Endothelial cell of umbilical vein (primary cell): ENCODE results near the gene KIF1B. TPM values are rescaled to one million over a fixed set of nuclear protein-coding genes. Genes with fewer than 3 reads are reported as not detected.

Experiments
- BruUV-seq: library from RNA; stranded (reverse); fragments of 400-500 nt; replicated peaks from 2 replicates; lab custom pipeline; 2021; lab: Mats Ljungman, UMichigan
- CTCF ChIA-PET: fragments of 300-600, 350-600 bp; sonication (Branson Sonifier 250); formaldehyde crosslinking; loops from one replicate; lab custom pipeline; 2021; ENCODE audit warnings: antibody characterized with exemption, inconsistent platforms; lab: Charles Lee
- POLR2A ChIA-PET: fragments of 300-600, 350-600 bp; sonication (Branson Sonifier 250); formaldehyde crosslinking; loops from one replicate; lab custom pipeline; 2021; ENCODE audit warnings: antibody characterized with exemption, inconsistent platforms; lab: Charles Lee
- DNase-seq: peaks from one replicate; pipeline ENCODE4 v3.0.0-alpha.2; 2011; ENCODE audit warnings: low read depth, low spot score
- FAIRE-seq: peaks from 2 replicates; lab custom pipeline; 2011; peaks lifted over from hg19 to GRCh38; lab: Jason Lieb, UNC
- H2AFZ ChIP-seq: 2 replicates; pipeline ENCODE4 v1.6.0; 2012; ENCODE audit warnings: low read depth, low read length, control low read depth, inconsistent platforms
- H3K27ac ChIP-seq: 2 replicates; pipeline ENCODE4 v1.5.1; 2011; ENCODE audit warnings: low read depth, mild to moderate bottlenecking, control low read depth, low read length, moderate library complexity; ENCODE audit not compliant: insufficient read depth
- H3K27me3 ChIP-seq, 2 experiments: 2 replicates each; pipeline versions ENCODE4 v1.6.0 to v1.6.1; 2011; ENCODE audit warnings: low read length in 2 of 2, mixed read lengths in 1 of 2; ENCODE audit not compliant: control insufficient read depth in 2 of 2, insufficient read depth in 2 of 2
- H3K36me3 ChIP-seq, 2 experiments: 2 replicates in 1 of 2; 3 replicates in 1 of 2; pipeline ENCODE4 v1.5.1; 2011; ENCODE audit warnings: low read length in 2 of 2, mild to moderate bottlenecking in 1 of 2, moderate library complexity in 1 of 2; ENCODE audit not compliant: control insufficient read depth in 2 of 2, insufficient read depth in 2 of 2; ENCODE audit errors: extremely low read depth in 1 of 2
- H3K4me1 ChIP-seq: 3 replicates; pipeline ENCODE4 v1.5.1; 2011; ENCODE audit warnings: mild to moderate bottlenecking, low read length; ENCODE audit not compliant: control insufficient read depth, insufficient read depth; ENCODE audit errors: extremely low read depth
- H3K4me2 ChIP-seq: 2 replicates; pipeline ENCODE4 v1.6.1; 2011; ENCODE audit warnings: low read length, control low read depth, mixed read lengths; ENCODE audit not compliant: insufficient read depth
- H3K4me3 ChIP-seq, 3 experiments: fragments of 200-600 bp in 1 of 3; sonication (generic), shearing (Covaris generic) in 1 of 3; replicated peaks in 1 of 3; 2 replicates each; pipeline ENCODE4 v1.5.1; 2011 to 2016; ENCODE audit warnings: control low read depth in 3 of 3, low read length in 3 of 3, mild to moderate bottlenecking in 2 of 3, inconsistent platforms in 1 of 3, low read depth in 1 of 3, moderate library complexity in 1 of 3; ENCODE audit not compliant: insufficient read depth in 1 of 3
- H3K79me2 ChIP-seq: 2 replicates; pipeline ENCODE4 v1.6.0; 2012; ENCODE audit warnings: low read length, inconsistent platforms; ENCODE audit not compliant: control insufficient read depth, insufficient read depth
- H3K9ac ChIP-seq: replicated peaks from 2 replicates; pipeline ENCODE3; 2011; ENCODE audit warnings: low read length, control low read depth; ENCODE audit not compliant: insufficient read depth; ENCODE audit errors: extremely low read depth
- H3K9me1 ChIP-seq: replicated peaks from 3 replicates; pipeline ENCODE4 v1.6.0; 2011; ENCODE audit warnings: mild to moderate bottlenecking, low read length; ENCODE audit not compliant: control insufficient read depth, insufficient read depth; ENCODE audit errors: extremely low read depth
- H3K9me3 ChIP-seq: replicated peaks from 2 replicates; pipeline ENCODE4 v1.5.1; 2012; ENCODE audit warnings: low read length, inconsistent platforms; ENCODE audit not compliant: control insufficient read depth, insufficient read depth
- H4K20me1 ChIP-seq: replicated peaks from 2 replicates; pipeline ENCODE3; 2011; ENCODE audit warnings: mild to moderate bottlenecking, low read length; ENCODE audit not compliant: control insufficient read depth, insufficient read depth; ENCODE audit errors: extremely low read depth
- CTCF ChIP-seq, 2 donors: IDR thresholded peaks; 1 replicate in 1 of 2; 2 replicates in 1 of 2; pipeline ENCODE4 v1.5.1; 2011; ENCODE audit warnings: low read length in 2 of 2, mild to moderate bottlenecking in 2 of 2, moderate library complexity in 2 of 2, control low read depth in 1 of 2, inconsistent platforms in 1 of 2, low read depth in 1 of 2; ENCODE audit not compliant: insufficient read depth in 1 of 2; ENCODE audit errors: extremely low read depth in 1 of 2
- EZH2 ChIP-seq: IDR thresholded peaks from 2 replicates; pipeline ENCODE4 v1.6.1; 2012; ENCODE audit warnings: borderline replicate concordance, low read depth, mild to moderate bottlenecking, moderate library complexity, low read length, inconsistent platforms; ENCODE audit not compliant: severe bottlenecking
- FOS ChIP-seq: IDR thresholded peaks from 2 replicates; pipeline ENCODE4 v1.6.1; 2011; ENCODE audit warnings: mild to moderate bottlenecking, low read length, moderate library complexity, borderline replicate concordance; ENCODE audit not compliant: insufficient read depth
- GATA2 ChIP-seq: IDR thresholded peaks from 2 replicates; pipeline ENCODE4 v1.7.0; 2011; ENCODE audit warnings: low read depth, mild to moderate bottlenecking, moderate library complexity, mixed read lengths, low read length; ENCODE audit not compliant: insufficient read length, insufficient read depth
- JUN ChIP-seq: IDR thresholded peaks from 2 replicates; pipeline ENCODE4 v1.6.1; 2011; ENCODE audit warnings: borderline replicate concordance, low read depth; ENCODE audit not compliant: insufficient read length, insufficient read depth
- MAX ChIP-seq: IDR thresholded peaks from 2 replicates; pipeline ENCODE4 v1.6.1; 2011; ENCODE audit not compliant: insufficient read depth, insufficient read length
- MYC ChIP-seq: IDR thresholded peaks from one replicate; pipeline ENCODE4 v1.6.1; 2011; ENCODE audit warnings: mild to moderate bottlenecking, low read depth, low read length
- POLR2A ChIP-seq: IDR thresholded peaks from 2 replicates; pipeline ENCODE4 v1.6.1; 2012; ENCODE audit warnings: low read depth, mild to moderate bottlenecking, control low read depth, low read length
- POLR2AphosphoS5 ChIP-seq: IDR thresholded peaks from 2 replicates; pipeline ENCODE4 v1.6.1; 2012; ENCODE audit warnings: low read depth, mild to moderate bottlenecking, control low read depth, low read length, moderate library complexity; ENCODE audit not compliant: insufficient read depth
- dilution Hi-C: fragments of 300-500 bp; cut with MboI; formaldehyde crosslinking; loops from one replicate; pipeline ENCODE4 v1.15.0; 2019; ENCODE audit warnings: low sequenced_read_pairs; ENCODE audit not compliant: extremely low pct_ligation_motif_present
- intact Hi-C: fragments of 100-400 bp; cut with micrococcal nuclease; formaldehyde crosslinking; loops from one replicate; pipeline ENCODE4 v1.10.0; 2022
- polyA plus RNA-seq, 4 experiments: library from polyadenylated mRNA; depleted of rRNA in 3 of 4; stranded (reverse) in 3 of 4; unstranded in 1 of 4; fragments of >200 nt; gene quantifications; 2 replicates each; pipeline versions ENCODE4 v1.2.1 to v1.2.3, GENCODE V29; 2011 to 2012; ENCODE audit warnings: missing spikeins in 1 of 4
- total RNA-seq: library from RNA; stranded (reverse); gene quantifications from 2 replicates; pipeline ENCODE4 v1.2.3, GENCODE V29; 2021

Gene KIF1B
- total and polyA plus RNA-seq, 2 donors (not counting 3 experiments of a cell fraction or from before 2014, with no cell fraction given) = 14.8 to 58.6 TPM

- no peaks in the 10 kb centered on the region for H3K79me2 ChIP-seq
- no peak overlapping the region for H3K4me3 ChIP-seq
- TSS peak; percentile 5 for BruUV-seq
- no peak for TF ChIP-seq CTCF (IDR thresholded peaks at IDR 0.05; ENCODE audit: extremely low read depth in 1 of 2, insufficient read depth in 1 of 2, low read depth in 1 of 2, low read length in 2 of 2)
- TF ChIP-seq FOS = no peak
- TF ChIP-seq JUN = no peak
- TF ChIP-seq MYC = no peak
- no peak for TF ChIP-seq MAX
- TF ChIP-seq POLR2A = no peak
- no peaks in the 10 kb centered on the region for H3K9me3 ChIP-seq
- H2AFZ ChIP-seq = no peak overlapping the region
- FAIRE-seq = no peak
- no peaks in the 10 kb centered on the region for H3K9me1 ChIP-seq
- no peak overlapping the region for H3K4me2 ChIP-seq
- H3K9ac ChIP-seq = no peak overlapping the region
- H4K20me1 ChIP-seq = no peaks in the 10 kb centered on the region
- no peak for DNase-seq
- peaks cover 4% of the 10 kb centered on the region for H3K4me1 ChIP-seq
- intact Hi-C loops = no loop called here
- dilution Hi-C loops = no loop called here
- no peaks in the 10 kb centered on the region for H3K27me3 ChIP-seq
- ChIA-PET POLR2A (no interaction called here), CTCF (no interaction called here)
- H3K36me3 ChIP-seq = peaks cover 4 to 13% of the 10 kb centered on the region in 2 experiments
- no peak overlapping the region for H3K27ac ChIP-seq
These were observed 93.9 kb downstream of the KIF1B start for GRCh38 chr1:10304295-10304694.

DNA sequence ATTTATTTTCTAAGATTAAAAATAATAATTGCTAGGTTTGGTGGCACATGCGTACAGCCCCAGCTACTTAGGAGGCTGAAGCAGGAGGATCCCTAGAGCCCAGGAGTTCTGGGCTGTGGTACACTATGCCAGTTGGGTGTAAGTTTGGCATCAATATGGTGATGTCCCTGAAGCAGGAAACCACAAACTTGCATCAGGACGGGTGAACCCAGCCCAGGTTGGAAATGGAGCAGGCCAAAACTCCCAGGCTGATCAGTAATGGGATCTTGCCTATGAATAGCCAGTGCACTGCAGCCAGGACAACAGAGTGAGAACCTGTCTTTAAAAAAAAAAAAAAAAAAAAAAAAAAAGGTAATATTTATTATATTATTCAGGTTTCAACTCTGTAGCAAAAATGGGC is 96.1 kb downstream of the KIF1B start:
- no TSS peak for BruUV-seq
- no peak for DNase-seq
- Histone ChIP-seq H3K9me1 (no peaks in the 10 kb centered on the region), H3K9ac (no peak overlapping the region), H3K27ac (no peak overlapping the region), H4K20me1 (no peaks in the 10 kb centered on the region), H3K27me3 (no peaks in the 10 kb centered on the region), H3K4me1 (peaks cover 4% of the 10 kb centered on the region), H3K4me3 (no peak overlapping the region), H3K4me2 (no peak overlapping the region), H3K79me2 (no peaks in the 10 kb centered on the region), H3K9me3 (no peaks in the 10 kb centered on the region), H3K36me3 (peaks cover 5 to 13% of the 10 kb centered on the region in 2 experiments), H2AFZ (no peak overlapping the region)
- TF ChIP-seq GATA2 (no peak), POLR2AphosphoS5 (no peak), JUN (no peak), FOS (no peak), MAX (no peak), POLR2A (no peak), MYC (no peak), CTCF (IDR thresholded peaks at IDR 0.05; ENCODE audit: extremely low read depth in 1 of 2, insufficient read depth in 1 of 2, low read depth in 1 of 2, low read length in 2 of 2) (no peak), EZH2 (no peak)
- intact Hi-C loops (no loop called here), dilution Hi-C loops (no loop called here)
- ChIA-PET CTCF (interaction anchor here (1.7 to 1.8 kb wide), 2 partner anchors 9 to 11 kb away, joined by 5 to 6 read pairs; no protein-coding TSS in a partner anchor), POLR2A (no interaction called here)
- FAIRE-seq = no peak
